WTC11 (cell line): ENCODE results near the gene CLDN6. TPM values are rescaled to one million over a fixed set of nuclear protein-coding genes. Genes with fewer than 3 reads are reported as not detected.

ENCODE experiments used
- CREB1 ChIP-seq: sonication (generic); formaldehyde crosslinking; IDR thresholded peaks from 2 replicates; pipeline ENCODE4 v1.8.0; 2023; ENCODE audit warnings: mild to moderate bottlenecking, missing genetic modification reagents
- CREM ChIP-seq: sonication (generic); formaldehyde crosslinking; IDR thresholded peaks from 2 replicates; pipeline ENCODE4 v1.8.1; 2022; ENCODE audit warnings: mild to moderate bottlenecking, missing genetic modification reagents, moderate library complexity
- E2F4 ChIP-seq: sonication (generic); formaldehyde crosslinking; IDR thresholded peaks from 2 replicates; pipeline ENCODE4 v1.8.1; 2022; ENCODE audit warnings: low read depth, mild to moderate bottlenecking, moderate library complexity, missing genetic modification reagents, borderline replicate concordance
- E2F5 ChIP-seq: sonication (generic); formaldehyde crosslinking; IDR thresholded peaks from 2 replicates; pipeline ENCODE4 v1.8.1; 2022; ENCODE audit warnings: mild to moderate bottlenecking, moderate library complexity, missing genetic modification reagents
- ERG ChIP-seq: fragments of 250-450 bp; sonication (Bioruptor Pico); IDR thresholded peaks from 2 replicates; pipeline ENCODE4 v1.8.0; 2021; ENCODE audit warnings: mild to moderate bottlenecking
- FOXP1 ChIP-seq: sonication (generic); formaldehyde crosslinking; IDR thresholded peaks from 2 replicates; pipeline ENCODE4 v1.8.0; 2022; ENCODE audit warnings: missing genetic modification reagents, mild to moderate bottlenecking, moderate library complexity, borderline replicate concordance
- FOXP4 ChIP-seq: sonication (generic); formaldehyde crosslinking; IDR thresholded peaks from 2 replicates; pipeline ENCODE4 v1.8.0; 2022; ENCODE audit warnings: mild to moderate bottlenecking, missing genetic modification reagents
- GRHL2 ChIP-seq: fragments of 250-450 bp; sonication (Bioruptor Pico); IDR thresholded peaks from 2 replicates; pipeline ENCODE4 v1.8.0; 2022; ENCODE audit warnings: mild to moderate bottlenecking, moderate library complexity; ENCODE audit not compliant: insufficient replicate concordance, severe bottlenecking
- HMGXB4 ChIP-seq: sonication (generic); formaldehyde crosslinking; IDR thresholded peaks from 2 replicates; pipeline ENCODE4 v1.8.1; 2023; ENCODE audit warnings: mild to moderate bottlenecking, moderate library complexity, missing genetic modification reagents
- IRF1 ChIP-seq: sonication (generic); formaldehyde crosslinking; IDR thresholded peaks from 2 replicates; pipeline ENCODE4 v1.8.0; 2023; ENCODE audit warnings: missing genetic modification reagents
- MYBL2 ChIP-seq: sonication (generic); formaldehyde crosslinking; IDR thresholded peaks from 2 replicates; pipeline ENCODE4 v1.8.1; 2023; ENCODE audit warnings: mild to moderate bottlenecking, moderate library complexity, missing genetic modification reagents
- NR2C2 ChIP-seq: sonication (generic); formaldehyde crosslinking; IDR thresholded peaks from 2 replicates; pipeline ENCODE4 v1.8.0; 2022; ENCODE audit warnings: mild to moderate bottlenecking, missing genetic modification reagents
- NR3C1 ChIP-seq: sonication (generic); formaldehyde crosslinking; conservative IDR thresholded peaks from 2 replicates; pipeline ENCODE4 v1.8.1; 2023; ENCODE audit warnings: low read depth, mild to moderate bottlenecking, missing genetic modification reagents
- PRDM15 ChIP-seq: sonication (generic); formaldehyde crosslinking; IDR thresholded peaks from 2 replicates; pipeline ENCODE4 v1.8.0; 2022; ENCODE audit warnings: missing genetic modification reagents
- PREB ChIP-seq: sonication (generic); formaldehyde crosslinking; IDR thresholded peaks from 2 replicates; pipeline ENCODE4 v1.8.1; 2022; ENCODE audit warnings: mild to moderate bottlenecking, missing genetic modification reagents, moderate library complexity, borderline replicate concordance
- PRRX2 ChIP-seq: fragments of 250-450 bp; sonication (Bioruptor Pico); IDR thresholded peaks from 2 replicates; pipeline ENCODE4 v1.8.0; 2021; ENCODE audit warnings: mild to moderate bottlenecking
- TEAD1 ChIP-seq: sonication (generic); formaldehyde crosslinking; IDR thresholded peaks from 2 replicates; pipeline ENCODE4 v1.8.0; 2022; ENCODE audit warnings: mild to moderate bottlenecking, missing genetic modification reagents
- ZBTB43 ChIP-seq: sonication (generic); formaldehyde crosslinking; IDR thresholded peaks from 2 replicates; pipeline ENCODE4 v1.8.1; 2023; ENCODE audit warnings: mild to moderate bottlenecking, missing genetic modification reagents
- ZNF219 ChIP-seq: sonication (generic); formaldehyde crosslinking; IDR thresholded peaks from 2 replicates; pipeline ENCODE4 v1.8.0; 2023; ENCODE audit warnings: missing genetic modification reagents, mild to moderate bottlenecking, borderline replicate concordance
- ZNF512 ChIP-seq: sonication (generic); formaldehyde crosslinking; IDR thresholded peaks from 2 replicates; pipeline ENCODE4 v1.8.1; 2022; ENCODE audit warnings: missing genetic modification reagents, borderline replicate concordance
- total RNA-seq: library from RNA; stranded (reverse); gene quantifications from 3 replicates; pipeline ENCODE4 v1.2.3, GENCODE V29; 2021

CLDN6 gene
- total RNA-seq, 1 experiment from 2014 or later = 746 TPM

- TF ChIP-seq IRF1 (CRISPR knock-in tag) = 0 out of 2 replicates have a peak, but pooled peaks have one; percentile 20
- TF ChIP-seq ZNF512 (CRISPR knock-in tag) = no peak
- peak; percentile 44; the same call in 1 of the 2 replicates for TF ChIP-seq TEAD1 (CRISPR knock-in tag)
- TF ChIP-seq ZBTB43 (CRISPR knock-in tag) = peak; percentile 36; the same call in 1 of the 2 replicates
- TF ChIP-seq PRRX2 (CRISPR knock-in tag) = peak; percentile 81
- TF ChIP-seq PREB = no peak
- TF ChIP-seq PRDM15 (CRISPR knock-in tag) = no peak
- no peak; the same call in 1 of the 2 replicates for TF ChIP-seq E2F4
- peak; percentile 44; the same call in 1 of the 2 replicates for TF ChIP-seq E2F5
- no peak; the same call in 1 of the 2 replicates for TF ChIP-seq CREM (CRISPR knock-in tag)
- no peak; the same call in 1 of the 2 replicates for TF ChIP-seq FOXP1 (CRISPR knock-in tag)
- 0 out of 2 replicates have a peak, but pooled peaks have one; percentile 16 for TF ChIP-seq FOXP4 (CRISPR knock-in tag)
- no peak for TF ChIP-seq NR3C1 (CRISPR knock-in tag)
- no peak; the same call in 1 of the 2 replicates for TF ChIP-seq CREB1 (CRISPR knock-in tag)
- peak; percentile 76; the same call in 1 of the 2 replicates for TF ChIP-seq ZNF219 (CRISPR knock-in tag)
- no peak for TF ChIP-seq HMGXB4 (CRISPR knock-in tag)
- peak; percentile 80; the same call in 1 of the 2 replicates for TF ChIP-seq ERG (CRISPR knock-in tag)
- TF ChIP-seq GRHL2 (CRISPR knock-in tag) = no peak
- no peak for TF ChIP-seq NR2C2
- TF ChIP-seq MYBL2 = peak; percentile 47; the same call in 1 of the 2 replicates
Observed at GRCh38 chr16:3023669-3024478, 5.9 kb upstream of the CLDN6 start, which contains the start of the genes HCFC1R1 and THOC6 (continued).
